ENCODE measurements around the gene SMIM10L2A.

SMIM10L2A gene

DNA sequence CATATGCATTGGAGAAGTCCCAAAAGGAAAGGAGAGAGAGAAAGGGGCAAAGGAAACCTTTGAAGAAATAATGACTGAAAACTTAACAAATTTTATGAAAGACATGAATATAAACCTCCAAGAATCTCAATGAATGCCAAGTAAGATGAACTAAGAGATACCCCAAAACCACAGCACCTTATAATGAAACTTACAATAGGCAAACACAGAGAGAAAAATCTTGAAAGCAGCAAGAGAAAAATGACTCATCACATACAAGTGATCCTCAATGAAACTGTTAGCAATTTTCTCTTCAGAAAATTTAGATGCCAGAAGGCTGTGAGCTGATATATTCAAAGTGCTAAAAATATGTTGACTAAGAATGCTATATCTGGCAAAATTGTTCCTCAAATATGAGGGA lies 10.1 kb downstream of the SMIM10L2A start:
- no peaks in the 10 kb centered on the region for H3K9me3 ChIP-seq
- TF ChIP-seq, protein P1, sequence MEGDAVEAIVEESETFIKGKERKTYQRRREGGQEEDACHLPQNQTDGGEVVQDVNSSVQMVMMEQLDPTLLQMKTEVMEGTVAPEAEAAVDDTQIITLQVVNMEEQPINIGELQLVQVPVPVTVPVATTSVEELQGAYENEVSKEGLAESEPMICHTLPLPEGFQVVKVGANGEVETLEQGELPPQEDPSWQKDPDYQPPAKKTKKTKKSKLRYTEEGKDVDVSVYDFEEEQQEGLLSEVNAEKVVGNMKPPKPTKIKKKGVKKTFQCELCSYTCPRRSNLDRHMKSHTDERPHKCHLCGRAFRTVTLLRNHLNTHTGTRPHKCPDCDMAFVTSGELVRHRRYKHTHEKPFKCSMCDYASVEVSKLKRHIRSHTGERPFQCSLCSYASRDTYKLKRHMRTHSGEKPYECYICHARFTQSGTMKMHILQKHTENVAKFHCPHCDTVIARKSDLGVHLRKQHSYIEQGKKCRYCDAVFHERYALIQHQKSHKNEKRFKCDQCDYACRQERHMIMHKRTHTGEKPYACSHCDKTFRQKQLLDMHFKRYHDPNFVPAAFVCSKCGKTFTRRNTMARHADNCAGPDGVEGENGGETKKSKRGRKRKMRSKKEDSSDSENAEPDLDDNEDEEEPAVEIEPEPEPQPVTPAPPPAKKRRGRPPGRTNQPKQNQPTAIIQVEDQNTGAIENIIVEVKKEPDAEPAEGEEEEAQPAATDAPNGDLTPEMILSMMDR (IDR thresholded peaks at IDR 0.05): no peak
- no peaks in the 10 kb centered on the region for H3K4me1 ChIP-seq (ENCODE audit: control insufficient read depth in 1 of 2, insufficient read depth in 1 of 2, low read depth in 1 of 2, low read length in 1 of 2)
- H3K36me3 ChIP-seq: no peaks in the 10 kb centered on the region
- H3K4me3 ChIP-seq (ENCODE audit: low read depth in 1 of 2, low read length in 1 of 2): no peak overlapping the region
- H3K27me3 ChIP-seq: peaks cover 11% of the 10 kb centered on the region
- no peak overlapping the region for H3K27ac ChIP-seq

DNA sequence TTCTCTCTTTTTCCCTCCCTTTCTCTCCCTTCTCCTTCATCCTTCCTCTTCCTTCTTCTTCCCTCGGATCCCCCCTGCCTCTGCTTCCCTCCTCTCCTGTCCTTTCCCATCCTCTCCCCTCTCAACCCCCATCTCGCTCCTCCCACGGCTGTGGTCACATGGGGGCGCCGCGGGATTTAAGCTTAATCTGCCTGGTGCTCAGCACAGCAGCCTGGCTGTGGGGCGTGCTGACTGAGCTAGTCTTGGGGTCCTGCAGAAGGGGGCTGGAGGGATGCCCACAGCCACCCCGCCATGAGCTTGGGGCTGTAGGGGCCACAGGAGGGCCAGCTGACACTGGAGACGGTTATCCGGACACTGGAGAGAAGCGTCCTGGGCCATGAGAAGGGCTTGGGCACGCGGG lies 10.7 kb downstream of the SMIM10L2A start:
- Histone ChIP-seq H3K9me3 (no peaks in the 10 kb centered on the region), H3K4me3 (ENCODE audit: low read depth in 1 of 2, low read length in 1 of 2) (no peak overlapping the region), H3K27ac (no peak overlapping the region), H3K27me3 (peaks cover 11% of the 10 kb centered on the region), H3K4me1 (ENCODE audit: control insufficient read depth in 1 of 2, insufficient read depth in 1 of 2, low read depth in 1 of 2, low read length in 1 of 2) (no peaks in the 10 kb centered on the region), H3K36me3 (no peaks in the 10 kb centered on the region)
- TF ChIP-seq, protein P1 (IDR thresholded peaks at IDR 0.05): no peak

DNA sequence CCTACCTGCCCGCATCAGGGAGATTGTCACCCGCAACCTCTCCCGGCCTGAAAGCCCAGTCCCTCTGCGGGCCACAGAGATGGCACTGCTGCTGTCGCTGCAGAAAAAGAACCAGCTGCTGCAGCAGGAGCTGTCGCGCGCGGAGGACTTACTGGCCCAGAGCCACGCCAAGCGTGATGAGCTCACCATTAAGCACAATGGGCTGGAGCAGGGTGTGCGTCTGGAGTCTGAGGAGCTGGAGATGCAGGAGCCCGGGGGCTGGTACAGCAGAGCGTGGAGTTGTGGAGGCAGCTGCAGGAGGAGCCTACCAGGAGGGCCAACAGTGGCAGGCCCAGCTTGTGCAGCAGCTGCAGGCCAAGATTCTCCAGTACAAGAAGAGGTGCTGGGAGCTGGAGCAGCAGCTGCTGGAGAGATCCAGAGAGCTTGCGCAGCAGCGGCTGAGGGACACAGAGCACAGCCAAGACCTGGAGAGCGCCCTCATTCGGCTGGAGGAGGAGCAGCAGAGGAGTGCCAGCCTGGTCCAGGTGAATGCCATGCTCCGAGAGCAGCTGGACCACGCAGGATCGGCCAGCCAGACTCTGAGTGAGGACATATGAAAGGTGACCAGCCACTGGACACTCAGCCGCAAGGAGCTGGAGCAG lies 11.3 kb downstream of the SMIM10L2A start:
- no peaks in the 10 kb centered on the region for H3K9me3 ChIP-seq
- no peak overlapping the region for H3K4me3 ChIP-seq (ENCODE audit: low read depth in 1 of 2, low read length in 1 of 2)
- TF ChIP-seq, protein P1 (IDR thresholded peaks at IDR 0.05): no peak

DNA sequence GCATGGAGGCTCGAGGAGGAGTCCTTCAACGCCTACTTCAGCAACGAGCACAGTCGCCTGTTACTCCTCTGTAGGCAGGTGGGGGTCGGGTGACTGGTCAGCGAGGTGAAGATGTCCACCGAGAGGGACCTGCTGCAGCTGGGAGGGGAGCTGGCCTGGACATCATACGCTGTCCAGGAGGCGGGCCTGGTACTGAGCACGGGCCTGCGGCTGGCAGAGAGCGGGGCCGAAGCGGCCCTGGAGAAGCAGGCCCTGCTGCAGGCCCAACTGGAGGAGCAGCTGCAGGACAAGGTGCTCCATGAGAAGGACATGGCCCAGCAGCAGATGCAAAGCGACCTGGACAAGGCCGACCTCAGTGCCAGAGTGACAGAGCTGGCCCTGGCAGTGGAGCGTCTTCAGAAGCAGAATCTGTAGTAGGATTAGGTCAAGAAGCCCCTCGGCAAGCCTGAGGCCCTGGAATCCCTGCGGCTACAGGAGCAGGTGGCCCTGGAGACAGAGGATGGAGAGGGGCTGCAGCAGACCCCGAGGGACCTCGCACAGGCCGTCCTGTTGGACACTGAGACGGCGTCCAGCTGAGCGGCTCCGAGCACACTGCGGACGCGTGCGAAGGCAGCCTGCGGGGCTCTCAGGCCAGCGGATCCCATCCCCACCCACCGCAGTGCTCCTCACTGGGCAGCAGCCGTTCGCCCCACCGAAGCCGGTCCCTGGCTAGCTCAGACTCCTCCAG lies 11.9 kb downstream of the SMIM10L2A start:
- no peak overlapping the region for H3K4me3 ChIP-seq (ENCODE audit: low read depth in 1 of 2, low read length in 1 of 2)
- TF ChIP-seq, protein P1 (IDR thresholded peaks at IDR 0.05): no peak
- H3K27me3 ChIP-seq: peaks cover 10% of the 10 kb centered on the region
- no peaks in the 10 kb centered on the region for H3K36me3 ChIP-seq
- no peaks in the 10 kb centered on the region for H3K4me1 ChIP-seq (ENCODE audit: control insufficient read depth in 1 of 2, insufficient read depth in 1 of 2, low read depth in 1 of 2, low read length in 1 of 2)
- no peaks in the 10 kb centered on the region for H3K9me3 ChIP-seq
- no peak overlapping the region for H3K27ac ChIP-seq

More for the DNA sequence above, 11.3 kb downstream of the SMIM10L2A start:
- H3K27me3 ChIP-seq: peaks cover 11% of the 10 kb centered on the region
- no peaks in the 10 kb centered on the region for H3K36me3 ChIP-seq
- no peak overlapping the region for H3K27ac ChIP-seq
- no peaks in the 10 kb centered on the region for H3K4me1 ChIP-seq (ENCODE audit: control insufficient read depth in 1 of 2, insufficient read depth in 1 of 2, low read depth in 1 of 2, low read length in 1 of 2)

DNA sequence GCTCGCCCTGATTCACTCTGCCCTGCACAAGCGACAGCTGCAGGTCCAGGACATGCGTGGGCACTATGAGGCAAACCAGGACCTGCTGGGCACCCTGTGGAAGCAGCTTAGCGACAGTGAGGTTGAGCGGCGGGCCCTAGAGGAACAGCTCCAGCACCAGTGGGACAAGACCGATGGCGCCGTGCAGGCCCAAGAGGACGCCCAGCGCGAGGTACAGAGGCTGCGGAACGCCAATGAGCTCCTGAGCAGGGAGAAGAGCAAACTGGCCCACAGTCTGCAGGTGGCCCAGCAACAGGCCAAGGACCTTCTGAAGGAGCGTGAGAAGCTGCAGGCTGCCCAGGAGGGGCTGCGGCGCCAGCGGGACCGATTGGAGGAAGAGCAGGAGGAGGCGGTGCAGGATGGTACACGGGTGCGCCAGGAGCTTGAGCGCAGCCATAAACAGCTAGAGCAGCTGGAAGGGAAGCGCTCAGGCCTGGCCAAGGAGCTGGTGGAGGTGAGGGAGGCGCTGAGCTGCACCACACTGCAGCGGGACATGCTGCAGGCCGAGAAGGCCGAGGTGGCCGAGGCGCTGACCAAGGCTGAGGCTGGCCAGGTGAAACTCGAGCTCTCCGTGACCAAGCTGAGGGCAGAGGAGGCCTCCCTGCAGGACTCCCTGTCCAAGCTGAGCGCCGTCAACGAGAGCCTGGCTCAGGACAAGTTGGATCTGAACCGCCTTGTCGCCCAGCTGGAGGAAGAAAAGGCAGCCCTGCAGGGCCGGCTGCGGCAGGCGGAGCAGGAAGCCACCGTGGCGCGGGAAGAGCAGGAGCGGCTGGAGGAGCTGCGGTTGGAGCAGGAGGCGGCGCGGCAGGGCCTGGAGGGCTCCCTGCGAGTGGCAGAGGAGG lies 12.8 kb downstream of the SMIM10L2A start:
- Histone ChIP-seq H3K27ac (no peak overlapping the region), H3K4me1 (ENCODE audit: control insufficient read depth in 1 of 2, insufficient read depth in 1 of 2, low read depth in 1 of 2, low read length in 1 of 2) (no peaks in the 10 kb centered on the region), H3K27me3 (peaks cover 2% of the 10 kb centered on the region), H3K36me3 (no peaks in the 10 kb centered on the region), H3K4me3 (ENCODE audit: low read depth in 1 of 2, low read length in 1 of 2) (no peak overlapping the region), H3K9me3 (no peaks in the 10 kb centered on the region)
- TF ChIP-seq, protein P1 (IDR thresholded peaks at IDR 0.05): no peak

Data from neutrophil (primary cell).